Measurements from ENCODE around the gene ACRV1. TPM values are rescaled to one million over a fixed set of nuclear protein-coding genes. Genes with fewer than 3 reads are reported as not detected.

Gene ACRV1
- total and polyA plus RNA-seq, 2 of the 13 experiments (the other 11 are each of a cell fraction or from before 2014, with no cell fraction given): not detected

DNA sequence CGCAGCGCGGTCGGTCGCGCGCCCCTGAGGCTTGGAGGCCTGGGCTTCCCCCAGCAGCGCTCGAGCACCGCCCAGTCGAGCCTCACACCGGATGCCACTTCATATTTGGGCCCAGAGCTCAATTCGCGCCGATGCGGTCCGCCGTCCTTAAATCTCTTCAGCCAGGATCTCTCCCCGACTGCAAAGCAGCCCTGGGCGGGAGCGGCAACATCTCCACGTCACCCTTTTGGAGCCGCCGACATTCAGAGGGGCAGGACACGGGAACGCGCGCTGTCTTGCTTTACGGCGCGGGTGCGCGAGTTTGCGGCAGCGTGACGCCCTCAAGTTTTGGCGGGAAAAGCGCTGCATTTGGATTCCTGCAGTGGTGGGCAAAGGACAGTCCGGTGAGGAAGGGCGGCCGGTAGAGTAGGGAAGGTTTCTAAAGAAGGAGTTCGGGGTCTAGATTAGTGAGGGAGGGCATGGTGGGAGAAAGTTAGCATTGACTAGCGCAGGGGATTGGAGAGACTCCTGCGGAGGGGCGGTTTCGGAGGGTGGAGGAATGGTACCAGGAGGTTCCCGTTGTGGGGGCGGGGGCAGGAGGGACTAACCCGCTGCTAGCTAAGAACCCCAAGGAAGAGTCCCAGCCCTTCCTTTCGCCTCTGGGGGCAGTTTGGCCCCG, 54.9 kb downstream of the ACRV1 start (continued):
- no peak for TF ChIP-seq DPF2 (CRISPR knock-in tag; IDR thresholded peaks at IDR 0.05; ENCODE audit: borderline replicate concordance, low read depth)
- peak; percentile 81 for TF ChIP-seq FOXJ3 (CRISPR knock-in tag; IDR thresholded peaks at IDR 0.05; ENCODE audit: borderline replicate concordance)
- TF ChIP-seq ZNF703 (CRISPR knock-in tag; IDR thresholded peaks at IDR 0.05; ENCODE audit: borderline replicate concordance): peak; percentile 34; the same call in 1 of the 2 replicates
- TF ChIP-seq RARG (CRISPR knock-in tag; IDR thresholded peaks at IDR 0.05; ENCODE audit: low read depth): no peak
- TF ChIP-seq, protein P1, sequence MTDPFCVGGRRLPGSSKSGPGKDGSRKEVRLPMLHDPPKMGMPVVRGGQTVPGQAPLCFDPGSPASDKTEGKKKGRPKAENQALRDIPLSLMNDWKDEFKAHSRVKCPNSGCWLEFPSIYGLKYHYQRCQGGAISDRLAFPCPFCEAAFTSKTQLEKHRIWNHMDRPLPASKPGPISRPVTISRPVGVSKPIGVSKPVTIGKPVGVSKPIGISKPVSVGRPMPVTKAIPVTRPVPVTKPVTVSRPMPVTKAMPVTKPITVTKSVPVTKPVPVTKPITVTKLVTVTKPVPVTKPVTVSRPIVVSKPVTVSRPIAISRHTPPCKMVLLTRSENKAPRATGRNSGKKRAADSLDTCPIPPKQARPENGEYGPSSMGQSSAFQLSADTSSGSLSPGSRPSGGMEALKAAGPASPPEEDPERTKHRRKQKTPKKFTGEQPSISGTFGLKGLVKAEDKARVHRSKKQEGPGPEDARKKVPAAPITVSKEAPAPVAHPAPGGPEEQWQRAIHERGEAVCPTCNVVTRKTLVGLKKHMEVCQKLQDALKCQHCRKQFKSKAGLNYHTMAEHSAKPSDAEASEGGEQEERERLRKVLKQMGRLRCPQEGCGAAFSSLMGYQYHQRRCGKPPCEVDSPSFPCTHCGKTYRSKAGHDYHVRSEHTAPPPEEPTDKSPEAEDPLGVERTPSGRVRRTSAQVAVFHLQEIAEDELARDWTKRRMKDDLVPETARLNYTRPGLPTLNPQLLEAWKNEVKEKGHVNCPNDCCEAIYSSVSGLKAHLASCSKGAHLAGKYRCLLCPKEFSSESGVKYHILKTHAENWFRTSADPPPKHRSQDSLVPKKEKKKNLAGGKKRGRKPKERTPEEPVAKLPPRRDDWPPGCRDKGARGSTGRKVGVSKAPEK (CRISPR knock-in tag; IDR thresholded peaks at IDR 0.05; ENCODE audit: borderline replicate concordance): 0 out of 2 replicates have a peak, but pooled peaks have one; percentile 68
- no peak; the same call in 1 of the 2 replicates for TF ChIP-seq ZNF460 (CRISPR knock-in tag; IDR thresholded peaks at IDR 0.05; ENCODE audit: borderline replicate concordance)
- peak; percentile 89; the same call in 1 of the 2 replicates for TF ChIP-seq ZNF367 (CRISPR knock-in tag; IDR thresholded peaks at IDR 0.05; ENCODE audit: borderline replicate concordance)
- no peak for TF ChIP-seq TBL1XR1 (IDR thresholded peaks at IDR 0.05; ENCODE audit: borderline replicate concordance, low read length, partially characterized antibody)
- no peak for TF ChIP-seq NFIB (CRISPR knock-in tag; IDR thresholded peaks at IDR 0.05; ENCODE audit: borderline replicate concordance)
- peak; percentile 98 for TF ChIP-seq GATAD1 (CRISPR knock-in tag; IDR thresholded peaks at IDR 0.05)
- peak; percentile 71 for TF ChIP-seq TARDBP (CRISPR knock-in tag; IDR thresholded peaks at IDR 0.05)
- peak; percentile 37; the same call in 1 of the 3 replicates for TF ChIP-seq MXI1 (IDR thresholded peaks at IDR 0.05; ENCODE audit: borderline replicate concordance, low read depth, low read length)
- TF ChIP-seq, protein P2, sequence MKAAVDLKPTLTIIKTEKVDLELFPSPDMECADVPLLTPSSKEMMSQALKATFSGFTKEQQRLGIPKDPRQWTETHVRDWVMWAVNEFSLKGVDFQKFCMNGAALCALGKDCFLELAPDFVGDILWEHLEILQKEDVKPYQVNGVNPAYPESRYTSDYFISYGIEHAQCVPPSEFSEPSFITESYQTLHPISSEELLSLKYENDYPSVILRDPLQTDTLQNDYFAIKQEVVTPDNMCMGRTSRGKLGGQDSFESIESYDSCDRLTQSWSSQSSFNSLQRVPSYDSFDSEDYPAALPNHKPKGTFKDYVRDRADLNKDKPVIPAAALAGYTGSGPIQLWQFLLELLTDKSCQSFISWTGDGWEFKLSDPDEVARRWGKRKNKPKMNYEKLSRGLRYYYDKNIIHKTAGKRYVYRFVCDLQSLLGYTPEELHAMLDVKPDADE (CRISPR knock-in tag; IDR thresholded peaks at IDR 0.05): no peak
- TF ChIP-seq, protein P3, sequence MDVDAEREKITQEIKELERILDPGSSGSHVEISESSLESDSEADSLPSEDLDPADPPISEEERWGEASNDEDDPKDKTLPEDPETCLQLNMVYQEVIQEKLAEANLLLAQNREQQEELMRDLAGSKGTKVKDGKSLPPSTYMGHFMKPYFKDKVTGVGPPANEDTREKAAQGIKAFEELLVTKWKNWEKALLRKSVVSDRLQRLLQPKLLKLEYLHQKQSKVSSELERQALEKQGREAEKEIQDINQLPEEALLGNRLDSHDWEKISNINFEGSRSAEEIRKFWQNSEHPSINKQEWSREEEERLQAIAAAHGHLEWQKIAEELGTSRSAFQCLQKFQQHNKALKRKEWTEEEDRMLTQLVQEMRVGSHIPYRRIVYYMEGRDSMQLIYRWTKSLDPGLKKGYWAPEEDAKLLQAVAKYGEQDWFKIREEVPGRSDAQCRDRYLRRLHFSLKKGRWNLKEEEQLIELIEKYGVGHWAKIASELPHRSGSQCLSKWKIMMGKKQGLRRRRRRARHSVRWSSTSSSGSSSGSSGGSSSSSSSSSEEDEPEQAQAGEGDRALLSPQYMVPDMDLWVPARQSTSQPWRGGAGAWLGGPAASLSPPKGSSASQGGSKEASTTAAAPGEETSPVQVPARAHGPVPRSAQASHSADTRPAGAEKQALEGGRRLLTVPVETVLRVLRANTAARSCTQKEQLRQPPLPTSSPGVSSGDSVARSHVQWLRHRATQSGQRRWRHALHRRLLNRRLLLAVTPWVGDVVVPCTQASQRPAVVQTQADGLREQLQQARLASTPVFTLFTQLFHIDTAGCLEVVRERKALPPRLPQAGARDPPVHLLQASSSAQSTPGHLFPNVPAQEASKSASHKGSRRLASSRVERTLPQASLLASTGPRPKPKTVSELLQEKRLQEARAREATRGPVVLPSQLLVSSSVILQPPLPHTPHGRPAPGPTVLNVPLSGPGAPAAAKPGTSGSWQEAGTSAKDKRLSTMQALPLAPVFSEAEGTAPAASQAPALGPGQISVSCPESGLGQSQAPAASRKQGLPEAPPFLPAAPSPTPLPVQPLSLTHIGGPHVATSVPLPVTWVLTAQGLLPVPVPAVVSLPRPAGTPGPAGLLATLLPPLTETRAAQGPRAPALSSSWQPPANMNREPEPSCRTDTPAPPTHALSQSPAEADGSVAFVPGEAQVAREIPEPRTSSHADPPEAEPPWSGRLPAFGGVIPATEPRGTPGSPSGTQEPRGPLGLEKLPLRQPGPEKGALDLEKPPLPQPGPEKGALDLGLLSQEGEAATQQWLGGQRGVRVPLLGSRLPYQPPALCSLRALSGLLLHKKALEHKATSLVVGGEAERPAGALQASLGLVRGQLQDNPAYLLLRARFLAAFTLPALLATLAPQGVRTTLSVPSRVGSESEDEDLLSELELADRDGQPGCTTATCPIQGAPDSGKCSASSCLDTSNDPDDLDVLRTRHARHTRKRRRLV (CRISPR knock-in tag; IDR thresholded peaks at IDR 0.05): peak; percentile 95
- TF ChIP-seq, protein P4, sequence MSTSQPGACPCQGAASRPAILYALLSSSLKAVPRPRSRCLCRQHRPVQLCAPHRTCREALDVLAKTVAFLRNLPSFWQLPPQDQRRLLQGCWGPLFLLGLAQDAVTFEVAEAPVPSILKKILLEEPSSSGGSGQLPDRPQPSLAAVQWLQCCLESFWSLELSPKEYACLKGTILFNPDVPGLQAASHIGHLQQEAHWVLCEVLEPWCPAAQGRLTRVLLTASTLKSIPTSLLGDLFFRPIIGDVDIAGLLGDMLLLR (CRISPR knock-in tag; IDR thresholded peaks at IDR 0.05): peak; percentile 53; the same call in 1 of the 2 replicates
- no peak for TF ChIP-seq ZNF121 (CRISPR knock-in tag; IDR thresholded peaks at IDR 0.05)
- TF ChIP-seq ZNF354B (CRISPR knock-in tag; IDR thresholded peaks at IDR 0.05): peak; percentile 61; the same call in 1 of the 2 replicates
- peak; percentile 99 for TF ChIP-seq PHF8 (CRISPR knock-in tag; IDR thresholded peaks at IDR 0.05)
- peak; percentile 63 for TF ChIP-seq POLR2AphosphoS2 (IDR thresholded peaks at IDR 0.05; ENCODE audit: low read depth, low read length)
- no peak for TF ChIP-seq HCFC1 (IDR thresholded peaks at IDR 0.05; ENCODE audit: low read depth, low read length)

Measured in HepG2 (cell line).